HuH-7.5 (cell line): ENCODE data around the gene PCBP3.

Experiments used
- DNase-seq: peaks from one replicate; pipeline ENCODE4 v3.0.0; 2011; ENCODE audit warnings: low spot score

The PCBP3 gene

GRCh38 chr21:45862543-45863207 lies 219.2 kb downstream of the PCBP3 start:
- no peak for DNase-seq

GRCh38 chr21:45863267-45863666 lies 219.7 kb downstream of the PCBP3 start:
- DNase-seq: no peak

GRCh38 chr21:45863751-45864150 lies 220.2 kb downstream of the PCBP3 start:
- DNase-seq: no peak

GRCh38 chr21:45864436-45864835 lies 220.9 kb downstream of the PCBP3 start:
- DNase-seq: no peak

- DNase-seq: no peak
These were observed 221.7 kb downstream of the PCBP3 start for GRCh38 chr21:45865106-45865835.

- DNase-seq: no peak
These were observed 223.0 kb downstream of the PCBP3 start for GRCh38 chr21:45866551-45866950.

- DNase-seq: no peak
These were observed 223.6 kb downstream of the PCBP3 start for GRCh38 chr21:45867041-45867666.

- DNase-seq: no peak
These were observed 224.2 kb downstream of the PCBP3 start for GRCh38 chr21:45867671-45868081.

- no peak for DNase-seq
These were observed 224.6 kb downstream of the PCBP3 start for GRCh38 chr21:45868086-45868485.

- DNase-seq: no peak
These were observed 225.0 kb downstream of the PCBP3 start for GRCh38 chr21:45868488-45868887.

GRCh38 chr21:45869121-45870007 lies 225.8 kb downstream of the PCBP3 start:
- DNase-seq: no peak

GRCh38 chr21:45870421-45870820 lies 226.9 kb downstream of the PCBP3 start:
- no peak for DNase-seq

- DNase-seq: no peak
These were observed 227.5 kb downstream of the PCBP3 start for GRCh38 chr21:45870851-45871615.

GRCh38 chr21:45871616-45872236 lies 228.2 kb downstream of the PCBP3 start:
- no peak for DNase-seq

- DNase-seq: no peak
These were observed 228.9 kb downstream of the PCBP3 start for GRCh38 chr21:45872471-45872870.

- no peak for DNase-seq
These were observed 229.4 kb downstream of the PCBP3 start for GRCh38 chr21:45872902-45873301.

GRCh38 chr21:45873418-45873817 lies 229.9 kb downstream of the PCBP3 start:
- no peak for DNase-seq

- DNase-seq: no peak
These were observed 230.3 kb downstream of the PCBP3 start for GRCh38 chr21:45873866-45874265.

GRCh38 chr21:45874716-45875415 lies 231.3 kb downstream of the PCBP3 start:
- DNase-seq: no peak

GRCh38 chr21:45875416-45875760 lies 231.9 kb downstream of the PCBP3 start:
- DNase-seq: no peak

GRCh38 chr21:45875881-45876280 lies 232.4 kb downstream of the PCBP3 start:
- no peak for DNase-seq
